Head of caudate nucleus (tissue), 42 donors: ENCODE measurements around the gene ECD.
"Not testable (repeated sequence)": the region's sequence is repeated elsewhere in the genome, so short reads cannot be mapped to it uniquely, and the experiment has no call there.

Experiments
- DNase-seq, 42 donors: peaks; one replicate each; pipeline versions ENCODE4 v3.0.0 to v3.0.0-alpha.2; 2020 to 2021; ENCODE audit warnings: mixed read lengths in 7 of 42
- intact Hi-C: fragments of 100-400 bp; cut with DNase I; formaldehyde crosslinking; loops from one replicate; pipeline ENCODE4 v1.15.0; 2022

Gene ECD

DNA sequence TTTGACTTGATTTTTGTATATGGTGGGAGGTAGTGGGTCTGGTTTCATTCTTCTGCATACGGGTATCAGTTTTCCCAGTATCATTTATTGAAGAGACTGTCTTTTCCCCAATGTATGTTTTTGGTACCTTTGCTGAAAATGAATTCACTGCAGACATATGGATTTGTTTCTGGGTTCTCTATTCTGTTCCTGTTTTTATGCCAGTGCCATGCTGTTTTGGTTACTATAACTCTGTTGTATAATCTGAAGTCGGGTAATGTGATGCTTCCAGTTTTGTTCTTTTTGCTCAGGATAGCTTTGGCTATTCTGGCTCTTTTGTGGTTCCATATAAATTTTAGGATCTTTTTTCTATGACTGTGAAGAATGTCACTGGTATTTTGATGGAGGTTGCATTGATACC lies 836 bp downstream of the ECD start:
- intact Hi-C loops = loop anchor here (5.0 to 10.0 kb wide), 2 partner anchors 70 to 88 kb away; partner anchors contain the start of genes MRPS16 and P4HA1
- DNase-seq = no peak

DNA sequence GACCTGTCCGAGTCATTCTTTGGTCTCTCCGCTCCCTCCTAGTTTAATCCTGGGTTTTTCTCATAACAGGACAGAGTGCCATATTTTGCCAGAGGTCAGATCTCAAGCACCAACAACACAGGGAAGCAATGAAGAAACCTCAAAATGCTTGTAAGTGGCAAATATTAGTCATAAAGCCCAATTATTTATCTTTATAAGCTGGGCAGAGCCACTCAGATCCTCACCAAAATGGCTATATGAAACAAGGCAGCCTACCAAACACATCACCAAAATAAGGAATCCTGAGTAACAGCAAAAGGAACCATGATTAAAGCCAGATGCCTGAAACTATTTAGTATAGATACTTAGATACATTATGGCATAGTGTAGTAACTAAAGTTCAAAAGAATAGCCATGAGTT lies 4.7 kb downstream of the ECD start:
- no peak for DNase-seq
- intact Hi-C loops = loop anchor here (10.0 kb wide), 1 partner anchor 92 kb away; the partner anchor contains the start of gene MRPS16

DNA sequence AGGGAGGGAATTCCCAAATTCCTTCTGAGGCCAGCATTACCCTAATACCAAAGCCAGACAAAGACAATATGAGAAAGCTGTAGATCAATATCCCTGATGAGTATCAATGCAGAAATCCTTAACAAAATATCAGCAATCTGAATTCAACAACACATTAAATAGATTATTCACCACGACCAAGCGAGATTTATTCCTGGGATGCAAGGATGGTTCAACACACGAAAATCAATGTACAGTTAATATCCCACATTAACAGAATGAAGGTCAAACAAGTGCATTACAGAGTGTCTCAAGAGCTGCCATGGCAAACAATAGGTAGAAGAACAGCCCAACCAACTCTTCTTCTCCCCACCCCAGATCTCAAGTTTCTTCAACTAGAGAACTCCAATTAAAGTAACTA lies 6.1 kb downstream of the ECD start:
- intact Hi-C loops = loop anchor here (10.0 kb wide), 1 partner anchor 93 kb away; the partner anchor contains the start of gene MRPS16
- DNase-seq = no peak

DNA sequence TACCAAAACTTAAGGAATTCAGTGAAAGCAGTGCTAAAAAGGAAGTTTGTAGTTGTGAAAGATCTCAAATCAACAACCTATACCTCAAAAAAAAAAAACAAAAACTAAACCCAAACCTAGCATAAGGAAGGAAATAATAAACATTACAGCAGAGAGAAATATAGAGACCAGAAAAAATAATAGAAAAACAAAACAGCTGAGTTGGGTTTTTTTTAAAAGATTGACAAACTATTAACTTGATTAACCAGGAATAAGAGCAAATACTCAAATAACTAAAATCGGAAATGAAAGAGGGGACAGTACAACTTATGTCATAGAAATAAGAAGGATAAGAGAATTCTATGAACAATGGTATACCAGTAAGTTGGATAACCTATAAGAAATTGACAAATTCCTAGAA lies 6.7 kb downstream of the ECD start:
- no peak for DNase-seq
- intact Hi-C loops = loop anchor here (10.0 kb wide), 1 partner anchor 94 kb away; the partner anchor contains the start of gene MRPS16

DNA sequence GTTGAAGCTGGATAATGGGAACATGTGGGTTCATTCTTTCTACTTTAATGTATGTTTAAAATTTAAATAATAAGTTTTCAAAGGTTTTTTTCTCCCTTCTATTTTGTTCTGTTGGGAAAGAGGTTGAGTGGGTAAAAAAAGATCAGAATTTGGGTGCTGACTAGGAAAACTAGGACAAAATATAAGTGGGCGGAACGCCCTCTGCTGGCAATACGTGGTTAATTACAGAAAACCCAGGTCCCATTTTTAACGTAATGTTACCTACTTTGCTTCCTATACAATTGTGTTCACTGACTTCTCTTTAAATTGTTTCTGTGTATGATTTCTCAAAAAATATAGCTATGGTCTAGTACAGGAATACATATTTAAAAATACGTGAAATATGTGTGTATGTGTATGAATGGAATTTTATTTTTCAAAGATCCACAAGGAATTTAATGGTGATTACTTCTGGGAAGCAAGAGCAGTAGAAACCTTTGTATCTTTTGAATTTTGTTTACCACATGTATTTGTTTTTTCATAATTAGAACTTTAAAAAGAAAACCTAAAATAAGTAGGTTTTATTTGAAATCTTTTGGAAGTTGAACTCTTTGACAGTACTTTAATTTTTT lies 8.7 kb downstream of the ECD start:
- intact Hi-C loops = no loop called here

GRCh38 chr10:73156054-73156453 lies 11.8 kb downstream of the ECD start:
- DNase-seq = no peak
- intact Hi-C loops = no loop called here

More for the DNA sequence above, 8.7 kb downstream of the ECD start:
- DNase-seq = peak in 41 of 42 donors; percentile 38 to 88 (median 70)

GRCh38 chr10:73152009-73152408 lies 15.8 kb downstream of the ECD start:
- intact Hi-C loops = no loop called here
- no peak for DNase-seq

GRCh38 chr10:73150633-73151413 lies 17.0 kb downstream of the ECD start:
- intact Hi-C loops, DNase-seq: not testable (repeated sequence)

- intact Hi-C loops = no loop called here
- DNase-seq = no peak
Measured at GRCh38 chr10:73141603-73142002, 26.2 kb downstream of the ECD start.

GRCh38 chr10:73139251-73139650 lies 28.6 kb downstream of the ECD start:
- intact Hi-C loops = no loop called here

DNA sequence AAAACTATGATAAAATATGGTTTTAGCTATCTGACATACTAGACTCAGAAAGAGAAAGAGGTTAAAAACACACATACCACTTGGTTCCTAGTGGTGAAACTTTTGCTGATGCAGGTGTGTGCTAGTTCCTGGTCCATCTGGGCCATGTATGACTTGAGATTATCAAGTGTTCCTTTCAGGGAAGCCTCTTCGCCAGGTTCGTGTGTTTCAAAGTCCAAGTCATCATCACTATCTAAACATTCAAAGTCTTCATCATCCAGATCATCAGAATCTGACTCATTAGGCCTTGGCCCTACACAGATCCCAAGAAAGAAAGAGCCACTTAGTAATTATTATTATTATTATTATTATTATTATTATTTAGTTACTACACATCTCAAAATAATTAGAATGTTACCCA lies 31.2 kb downstream of the ECD start:
- DNase-seq = no peak
- intact Hi-C loops = no loop called here

More at GRCh38 chr10:73139251-73139650, 28.6 kb downstream of the ECD start:
- DNase-seq = no peak

- DNase-seq = no peak
- intact Hi-C loops = no loop called here
Measured at GRCh38 chr10:73134727-73135126, 33.1 kb downstream of the ECD start.

- intact Hi-C loops = no loop called here
- no peak for DNase-seq
Measured at GRCh38 chr10:73131913-73132686, 35.7 kb downstream of the ECD start.

DNA sequence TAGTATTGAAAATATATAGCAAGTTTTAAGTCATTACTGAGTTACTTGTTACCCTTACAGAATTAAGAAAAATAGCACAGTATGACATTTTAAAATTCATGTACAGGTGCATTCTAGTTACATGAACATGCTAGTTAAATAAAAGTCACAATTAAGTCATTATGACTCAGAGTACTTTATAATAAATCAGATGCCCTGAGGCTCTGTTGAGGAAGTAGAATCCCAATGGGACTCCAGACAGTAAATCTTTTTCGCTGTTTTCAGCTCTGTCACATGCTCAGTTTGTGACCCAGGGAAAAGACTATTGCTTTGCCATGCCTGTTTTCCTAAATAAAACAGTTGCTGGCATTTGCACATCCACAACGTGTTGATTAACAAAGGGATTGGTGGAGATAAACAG lies 36.5 kb downstream of the ECD start:
- no peak for DNase-seq
- intact Hi-C loops = no loop called here

DNA sequence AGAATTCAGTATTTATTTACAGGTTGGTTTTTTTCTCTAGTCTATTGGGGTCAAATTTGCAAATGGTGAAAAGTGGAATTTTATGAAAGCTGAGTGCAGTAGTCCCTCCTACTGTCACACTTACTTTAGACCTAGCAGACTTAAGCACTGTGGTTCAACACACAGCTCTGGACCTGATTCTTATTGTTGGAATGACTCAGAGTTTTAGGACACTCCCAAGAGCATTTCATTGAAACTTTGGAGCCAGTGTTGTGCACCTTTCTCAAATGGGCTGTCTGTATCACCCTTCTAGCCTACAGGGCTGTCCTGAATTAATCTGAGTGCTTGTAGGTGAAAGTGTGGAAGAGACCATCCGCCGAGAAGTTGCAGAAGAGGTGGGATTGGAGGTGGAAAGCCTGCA lies 41.5 kb downstream of the ECD start:
- DNase-seq = no peak
- intact Hi-C loops = no loop called here

DNA sequence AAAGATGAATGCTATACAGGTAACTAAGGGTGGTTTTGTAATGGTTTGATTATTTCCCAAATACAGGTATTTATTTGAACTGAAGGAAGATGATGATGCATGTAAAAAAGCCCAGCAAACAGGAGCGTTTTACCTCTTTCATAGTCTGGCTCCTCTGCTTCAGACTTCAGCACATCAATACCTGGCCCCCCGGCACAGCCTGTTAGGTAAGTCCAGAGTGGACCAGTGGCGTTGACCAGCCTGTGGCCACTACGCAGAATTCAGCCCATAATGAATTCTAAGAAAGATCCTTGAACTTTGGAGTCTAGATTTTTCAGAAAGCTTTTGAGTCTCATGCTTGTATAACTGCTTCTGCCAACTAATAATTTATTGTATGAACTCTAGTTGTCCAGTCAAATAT lies 47.9 kb downstream of the ECD start:
- DNase-seq = no peak
- intact Hi-C loops = no loop called here

GRCh38 chr10:73119457-73119856 lies 48.4 kb downstream of the ECD start:
- no peak for DNase-seq
- intact Hi-C loops = no loop called here

DNA sequence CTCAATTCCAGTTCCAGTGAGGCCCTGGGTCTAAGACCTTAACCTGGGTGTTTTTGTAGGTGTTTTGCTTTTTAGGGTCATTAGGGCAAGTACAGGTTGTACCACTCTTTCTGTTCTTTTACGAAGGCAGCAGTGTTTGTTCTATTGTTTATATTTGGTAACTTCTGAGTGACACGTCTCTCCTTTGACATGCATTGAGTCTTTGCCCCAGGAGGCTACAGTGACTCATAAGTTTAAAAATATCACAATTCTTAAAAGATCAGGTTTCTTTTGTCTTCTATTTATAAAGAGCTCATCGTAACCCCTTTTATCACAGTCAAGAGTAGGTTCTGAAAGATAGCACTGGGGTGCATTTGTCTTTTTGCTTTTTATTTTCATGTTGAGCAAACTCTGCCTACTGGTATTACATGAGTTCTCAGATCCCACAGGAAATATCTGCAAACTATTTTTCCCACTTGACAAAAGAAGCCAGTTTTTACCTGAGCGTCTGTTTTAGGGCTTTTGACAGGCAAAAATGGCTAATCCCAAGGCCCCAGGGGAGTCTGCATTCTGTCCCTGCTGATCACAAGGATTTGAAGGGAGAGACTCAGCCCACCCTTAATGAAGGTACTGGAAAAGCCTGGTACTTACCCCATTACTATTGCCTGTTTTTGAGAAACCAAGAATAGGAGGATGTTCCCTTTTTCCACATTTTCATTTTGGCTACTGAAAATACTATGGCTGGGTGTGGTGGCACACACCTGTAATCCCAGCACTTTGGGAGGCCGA lies 49.6 kb downstream of the ECD start:
- intact Hi-C loops = no loop called here
- peak in 1 of 42 donors; percentile 8 for DNase-seq

- intact Hi-C loops = no loop called here
- DNase-seq = no peak
Measured at GRCh38 chr10:73116017-73116416, 51.8 kb downstream of the ECD start.
